GM23248 (cell line): ENCODE measurements around the gene GINS2.

Experiments used
- EZH2 ChIP-seq: fragments of 200-600 bp; sonication (generic); IDR thresholded peaks from 2 replicates; pipeline ENCODE4 v1.6.1; 2018; ENCODE audit warnings: antibody characterized with exemption, mild to moderate bottlenecking; ENCODE audit not compliant: insufficient read depth, poor library complexity, severe bottlenecking
- EZH2phosphoT487 ChIP-seq: fragments of 200-600 bp; sonication (generic); IDR thresholded peaks from 2 replicates; pipeline ENCODE4 v1.6.1; 2018; ENCODE audit warnings: antibody characterized with exemption, moderate library complexity, mild to moderate bottlenecking, low read depth; ENCODE audit not compliant: insufficient read depth

- no peak for TF ChIP-seq EZH2
- no peak for TF ChIP-seq EZH2phosphoT487
Observed at GRCh38 chr16:85724126-85724879, 35.5 kb upstream of the GINS2 start.
